ENCODE results near the gene OR10P1. TPM values are rescaled to one million over a fixed set of nuclear protein-coding genes. Genes with fewer than 3 reads are reported as not detected.

The OR10P1 gene
- total RNA-seq = not detected in 2 replicates

GRCh38 chr12:55636853-55637252, at the start of gene OR10P1:
Gene OR10P1 (plus strand): TSS chr12:55636892. CDS start chr12:55636892, 0 bp downstream.

Other genes with a start within 250 kb of the OR10P1 start
- gene OR6C65, start 236.4 kb upstream of the OR10P1 start, total RNA-seq = not detected in 2 replicates
- gene OR6C76, start 210.6 kb upstream of the OR10P1 start, total RNA-seq = not detected in 2 replicates
- gene OR6C2, start 192.8 kb upstream of the OR10P1 start, total RNA-seq = not detected in 2 replicates
- gene OR6C70, start 166.8 kb upstream of the OR10P1 start, total RNA-seq = not detected in 2 replicates
- not detected in 2 replicates for gene OR6C68, start 144.5 kb upstream of the OR10P1 start, total RNA-seq
- gene OR6C4, start 87.3 kb upstream of the OR10P1 start, total RNA-seq = not detected in 2 replicates
- gene OR2AP1, start 64.4 kb upstream of the OR10P1 start, total RNA-seq = not detected in 2 replicates
- gene ITGA7, start 71.0 kb downstream of the OR10P1 start, total RNA-seq = 2.9 and 3.6 TPM in 2 replicates
- gene BLOC1S1, start 79.2 kb downstream of the OR10P1 start, total RNA-seq = 233 TPM in 2 replicates
- 9.8 and 12.3 TPM in 2 replicates for gene RDH5, start 83.5 kb downstream of the OR10P1 start, total RNA-seq
- 823 and 907 TPM in 2 replicates for gene CD63, start 92.1 kb downstream of the OR10P1 start, total RNA-seq
- 10.9 and 14.3 TPM in 2 replicates for gene GDF11, start 106.2 kb downstream of the OR10P1 start, total RNA-seq
- 88.3 and 122 TPM in 2 replicates for gene SARNP, start 180.8 kb downstream of the OR10P1 start, total RNA-seq
- 29.1 and 31.1 TPM in 2 replicates for gene ORMDL2, start 181.1 kb downstream of the OR10P1 start, total RNA-seq
- 39.7 and 41.9 TPM in 2 replicates for gene DNAJC14, start 192.7 kb downstream of the OR10P1 start, total RNA-seq
- gene MMP19, start 206.0 kb downstream of the OR10P1 start, total RNA-seq = 12.4 and 12.6 TPM in 2 replicates

All from bronchus fibroblast of lung (primary cell).